ENCODE measurements around the gene CDK15.
A peak's percentile ranks its signal among the peaks of the same experiment; 100 is the strongest.

Gene CDK15

DNA sequence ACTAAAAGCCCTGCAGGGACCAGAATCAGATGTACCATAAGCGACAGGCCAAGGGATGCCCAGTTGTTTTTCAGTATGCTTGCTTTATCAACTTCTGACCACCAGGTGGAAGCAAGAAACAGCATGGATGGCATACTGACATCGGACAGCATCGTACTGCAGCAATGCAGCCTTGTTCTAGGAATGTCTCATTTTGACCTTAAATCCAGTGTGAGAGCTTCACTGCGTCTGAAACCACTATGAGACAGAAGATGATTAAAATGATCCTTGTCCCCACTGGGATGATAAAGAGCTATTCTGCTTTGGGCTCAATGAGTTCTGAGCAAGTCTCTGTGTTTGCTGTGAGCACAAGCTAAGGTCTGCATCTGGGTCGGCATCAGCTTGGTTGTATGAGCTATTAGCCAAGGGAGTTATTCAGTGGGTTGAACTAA, 54.3 kb downstream of the CDK15 start:
- DNase-seq = peak; percentile 62
- TF ChIP-seq CTCF (IDR thresholded peaks at IDR 0.05; ENCODE audit: low read depth, low read length) = peak; percentile 86
- no peaks in the 10 kb centered on the region for H3K9me3 ChIP-seq (ENCODE audit: severe bottlenecking)
- H3K27ac ChIP-seq = no peak overlapping the region; the same call in 1 of the 2 replicates
- H3K27me3 ChIP-seq (ENCODE audit: insufficient read depth, low read depth, severe bottlenecking) = no peaks in the 10 kb centered on the region
- no peak overlapping the region for H3K4me3 ChIP-seq (ENCODE audit: low read depth, low read length)
- H3K36me3 ChIP-seq = no peaks in the 10 kb centered on the region

DNA sequence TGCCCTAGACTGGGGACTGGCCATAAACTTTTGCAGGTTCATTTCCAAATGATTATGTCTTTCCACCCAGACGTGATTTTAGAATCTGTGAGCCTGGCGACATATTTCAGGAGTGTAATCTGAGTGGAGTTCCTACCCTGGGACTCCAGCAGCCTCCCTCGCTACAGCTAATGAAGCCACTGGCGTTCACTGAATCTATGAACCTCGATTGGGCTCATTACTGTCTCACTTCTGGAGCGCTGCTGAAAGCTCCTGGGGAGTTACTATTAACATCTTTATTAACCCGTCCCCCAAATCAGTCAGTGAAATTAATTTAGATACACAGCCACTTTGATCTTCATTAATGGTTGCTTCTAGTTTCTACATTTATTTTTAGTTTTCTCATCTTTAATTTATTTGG, 56.5 kb downstream of the CDK15 start:
- H3K9me3 ChIP-seq (ENCODE audit: severe bottlenecking) = no peaks in the 10 kb centered on the region
- no peak for DNase-seq
- TF ChIP-seq CTCF (IDR thresholded peaks at IDR 0.05; ENCODE audit: low read depth, low read length) = no peak

GRCh38 chr2:201866643-201867473, 60.5 kb downstream of the CDK15 start:
- no peaks in the 10 kb centered on the region for H3K9me3 ChIP-seq (ENCODE audit: severe bottlenecking)
- no peaks in the 10 kb centered on the region for H3K36me3 ChIP-seq
- TF ChIP-seq CTCF (IDR thresholded peaks at IDR 0.05; ENCODE audit: low read depth, low read length) = no peak
- H3K4me3 ChIP-seq (ENCODE audit: low read depth, low read length) = no peak overlapping the region
- no peaks in the 10 kb centered on the region for H3K27me3 ChIP-seq (ENCODE audit: insufficient read depth, low read depth, severe bottlenecking)
- DNase-seq = no peak
- no peak overlapping the region for H3K27ac ChIP-seq

More for the DNA sequence above, 56.5 kb downstream of the CDK15 start:
- Histone ChIP-seq H3K27ac (no peak overlapping the region), H3K36me3 (no peaks in the 10 kb centered on the region), H3K27me3 (ENCODE audit: insufficient read depth, low read depth, severe bottlenecking) (no peaks in the 10 kb centered on the region), H3K4me3 (ENCODE audit: low read depth, low read length) (no peak overlapping the region)

DNA sequence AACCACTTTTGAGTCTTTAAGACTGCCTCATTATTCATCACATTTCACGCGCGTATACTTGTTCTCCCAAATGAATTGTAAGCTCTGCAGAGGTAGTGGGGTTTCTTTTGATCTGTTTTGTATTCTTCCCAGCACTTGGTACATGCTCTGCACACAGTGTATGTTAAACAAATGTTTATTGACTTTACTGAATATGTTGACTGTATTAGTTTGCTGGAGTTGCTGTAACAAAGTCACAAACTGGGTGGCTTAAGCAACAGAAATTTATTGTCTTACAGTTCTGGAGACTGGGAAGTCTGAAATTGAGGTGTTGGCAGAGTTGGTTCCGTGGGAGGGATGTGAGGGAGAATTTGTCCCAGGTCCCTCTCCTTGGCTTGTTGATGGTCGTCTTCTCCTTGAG, 65.1 kb downstream of the CDK15 start:
- TF ChIP-seq CTCF (IDR thresholded peaks at IDR 0.05; ENCODE audit: low read depth, low read length) = no peak

DNA sequence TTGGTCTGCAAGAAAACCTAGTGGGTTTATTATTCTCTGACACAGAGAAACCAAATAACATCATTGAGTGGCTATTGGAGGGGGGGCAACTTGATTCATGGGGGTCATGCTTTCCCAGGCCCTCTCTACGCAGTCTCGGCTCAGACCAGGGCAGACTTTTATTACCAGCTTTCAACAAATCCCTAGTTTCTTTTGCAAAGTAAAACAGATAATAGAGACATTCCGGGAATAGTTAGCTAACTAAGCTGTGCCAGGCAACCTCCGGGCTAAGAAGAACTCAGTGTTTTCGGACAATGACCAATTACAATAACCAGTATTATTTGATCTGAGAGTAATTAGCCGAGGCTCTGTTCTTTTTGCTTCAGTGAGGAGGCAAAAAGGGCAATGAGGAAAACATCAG, 66.3 kb downstream of the CDK15 start:
- Histone ChIP-seq H3K27ac (no peak overlapping the region), H3K4me3 (ENCODE audit: low read depth, low read length) (no peak overlapping the region), H3K9me3 (ENCODE audit: severe bottlenecking) (no peaks in the 10 kb centered on the region), H3K36me3 (no peaks in the 10 kb centered on the region), H3K27me3 (ENCODE audit: insufficient read depth, low read depth, severe bottlenecking) (no peaks in the 10 kb centered on the region)
- DNase-seq = no peak
- TF ChIP-seq CTCF (IDR thresholded peaks at IDR 0.05; ENCODE audit: low read depth, low read length) = no peak

More for the DNA sequence above, 65.1 kb downstream of the CDK15 start:
- Histone ChIP-seq H3K4me3 (ENCODE audit: low read depth, low read length) (no peak overlapping the region), H3K36me3 (no peaks in the 10 kb centered on the region), H3K27ac (no peak overlapping the region), H3K27me3 (ENCODE audit: insufficient read depth, low read depth, severe bottlenecking) (no peaks in the 10 kb centered on the region), H3K9me3 (ENCODE audit: severe bottlenecking) (no peaks in the 10 kb centered on the region)
- no peak for DNase-seq

Measured in WERI-Rb-1 (cell line).